Activated CD4-positive, alpha-beta T cell treated with anti-CD3 and anti-CD28 coated beads, Interleukin-2, amount 10 ng/mL, durations not matched to agents 7 days and 5 days (primary cell): Measurements from ENCODE around the gene FEZF1. TPM values are rescaled to one million over a fixed set of nuclear protein-coding genes. Genes with fewer than 3 reads are reported as not detected.
"Not testable (repeated sequence)": the region's sequence is repeated elsewhere in the genome, so short reads cannot be mapped to it uniquely, and the experiment has no call there.

ENCODE experiments used
- CTCF ChIA-PET: fragments of 350-600 bp; sonication (Branson Sonifier 250); formaldehyde crosslinking; loops from one replicate; lab custom pipeline; 2021; ENCODE audit warnings: antibody characterized with exemption; lab: Charles Lee
- POLR2A ChIA-PET: fragments of 350-600 bp; sonication (Branson Sonifier 250); formaldehyde crosslinking; loops from one replicate; lab custom pipeline; 2021; ENCODE audit warnings: antibody characterized with exemption; lab: Charles Lee
- DNase-seq: peaks from one replicate; pipeline ENCODE4 v3.0.0-alpha.2; 2020
- H3K27ac Mint-ChIP-seq: one replicate; pipeline ENCODE4 v1.8.0; 2021; ENCODE audit warnings: mild to moderate bottlenecking, moderate library complexity, mixed read lengths
- H3K27me3 Mint-ChIP-seq: one replicate; pipeline ENCODE4 v1.8.0; 2021; ENCODE audit warnings: mixed read lengths
- H3K36me3 Mint-ChIP-seq: one replicate; pipeline ENCODE4 v1.8.0; 2021; ENCODE audit warnings: low read depth, mixed read lengths
- H3K4me1 Mint-ChIP-seq: one replicate; pipeline ENCODE4 v1.8.0; 2021; ENCODE audit warnings: mixed read lengths
- H3K4me3 Mint-ChIP-seq: one replicate; pipeline ENCODE4 v1.8.0; 2021; ENCODE audit warnings: mild to moderate bottlenecking, moderate library complexity, mixed read lengths
- H3K9me3 Mint-ChIP-seq: one replicate; pipeline ENCODE4 v1.8.0; 2021; ENCODE audit warnings: mixed read lengths
- total RNA-seq, 2 experiments: library from RNA; stranded (reverse); gene quantifications; one replicate each; pipeline ENCODE4 v1.2.3, GENCODE V29; 2021

FEZF1 gene
- total RNA-seq, 2 experiments from 2014 or later = not detected

GRCh38 chr7:122289426-122289825 lies 15.1 kb downstream of the FEZF1 start:
- H3K4me1 Mint-ChIP-seq = no peaks in the 10 kb centered on the region
- H3K27me3 Mint-ChIP-seq = no peaks in the 10 kb centered on the region
- no peaks in the 10 kb centered on the region for H3K36me3 Mint-ChIP-seq
- H3K4me3 Mint-ChIP-seq = no peak overlapping the region
- CTCF ChIA-PET = no interaction called here
- POLR2A ChIA-PET = no interaction called here
- no peaks in the 10 kb centered on the region for H3K9me3 Mint-ChIP-seq
- DNase-seq = no peak
- no peak overlapping the region for H3K27ac Mint-ChIP-seq

GRCh38 chr7:122284608-122285007 lies 19.9 kb downstream of the FEZF1 start:
- DNase-seq, H3K27me3 Mint-ChIP-seq, H3K36me3 Mint-ChIP-seq, H3K9me3 Mint-ChIP-seq, H3K27ac Mint-ChIP-seq, H3K4me3 Mint-ChIP-seq, POLR2A ChIA-PET, CTCF ChIA-PET, H3K4me1 Mint-ChIP-seq: not testable (repeated sequence)

- H3K27ac Mint-ChIP-seq = no peak overlapping the region
- no peak for DNase-seq
- no peaks in the 10 kb centered on the region for H3K27me3 Mint-ChIP-seq
- H3K4me3 Mint-ChIP-seq = no peak overlapping the region
- ChIA-PET CTCF (interaction anchor here (0.6 kb wide), 1 partner anchor 44 kb away, joined by 3 read pairs; no protein-coding TSS in a partner anchor), POLR2A (no interaction called here)
- H3K36me3 Mint-ChIP-seq = no peaks in the 10 kb centered on the region
- no peaks in the 10 kb centered on the region for H3K9me3 Mint-ChIP-seq
- H3K4me1 Mint-ChIP-seq = no peaks in the 10 kb centered on the region
These were observed 31.4 kb downstream of the FEZF1 start for GRCh38 chr7:122273117-122273516.

GRCh38 chr7:122269241-122269640 lies 35.3 kb downstream of the FEZF1 start:
- no peaks in the 10 kb centered on the region for H3K27me3 Mint-ChIP-seq
- H3K27ac Mint-ChIP-seq = no peak overlapping the region
- no peak for DNase-seq
- no peaks in the 10 kb centered on the region for H3K9me3 Mint-ChIP-seq
- ChIA-PET CTCF (no interaction called here), POLR2A (no interaction called here)
- H3K4me1 Mint-ChIP-seq = no peaks in the 10 kb centered on the region
- H3K4me3 Mint-ChIP-seq = no peak overlapping the region
- H3K36me3 Mint-ChIP-seq = no peaks in the 10 kb centered on the region

GRCh38 chr7:122268101-122268500 lies 36.4 kb downstream of the FEZF1 start:
- Mint-ChIP-seq H3K36me3 (no peaks in the 10 kb centered on the region), H3K27me3 (no peaks in the 10 kb centered on the region), H3K27ac (no peak overlapping the region), H3K4me1 (no peaks in the 10 kb centered on the region), H3K4me3 (no peak overlapping the region), H3K9me3 (no peaks in the 10 kb centered on the region)
- POLR2A ChIA-PET = no interaction called here
- no peak for DNase-seq
- CTCF ChIA-PET = no interaction called here

GRCh38 chr7:122262246-122262645 lies 42.3 kb downstream of the FEZF1 start:
- Mint-ChIP-seq H3K27me3 (no peaks in the 10 kb centered on the region), H3K9me3 (no peaks in the 10 kb centered on the region), H3K4me3 (no peak overlapping the region), H3K36me3 (no peaks in the 10 kb centered on the region), H3K27ac (no peak overlapping the region), H3K4me1 (no peaks in the 10 kb centered on the region)
- DNase-seq = no peak
- ChIA-PET CTCF (interaction anchor here (0.6 kb wide), 1 partner anchor 9 kb away, joined by 3 read pairs; no protein-coding TSS in a partner anchor), POLR2A (no interaction called here)

GRCh38 chr7:122261442-122261841 lies 43.1 kb downstream of the FEZF1 start:
- no peak overlapping the region for H3K27ac Mint-ChIP-seq
- H3K27me3 Mint-ChIP-seq = no peaks in the 10 kb centered on the region
- POLR2A ChIA-PET = no interaction called here
- no peak overlapping the region for H3K4me3 Mint-ChIP-seq
- H3K4me1 Mint-ChIP-seq = no peaks in the 10 kb centered on the region
- DNase-seq = no peak
- no peaks in the 10 kb centered on the region for H3K36me3 Mint-ChIP-seq
- CTCF ChIA-PET = no interaction called here
- no peaks in the 10 kb centered on the region for H3K9me3 Mint-ChIP-seq

- DNase-seq = no peak
- H3K9me3 Mint-ChIP-seq = no peaks in the 10 kb centered on the region
- H3K27me3 Mint-ChIP-seq = no peaks in the 10 kb centered on the region
- ChIA-PET CTCF (no interaction called here), POLR2A (no interaction called here)
- no peaks in the 10 kb centered on the region for H3K36me3 Mint-ChIP-seq
- H3K4me1 Mint-ChIP-seq = no peaks in the 10 kb centered on the region
- H3K4me3 Mint-ChIP-seq = no peak overlapping the region
- no peak overlapping the region for H3K27ac Mint-ChIP-seq
These were observed 43.5 kb downstream of the FEZF1 start for GRCh38 chr7:122261016-122261415.

GRCh38 chr7:122260336-122260735 lies 44.2 kb downstream of the FEZF1 start:
- POLR2A ChIA-PET = no interaction called here
- Mint-ChIP-seq H3K4me3 (no peak overlapping the region), H3K27me3 (no peaks in the 10 kb centered on the region), H3K4me1 (no peaks in the 10 kb centered on the region), H3K9me3 (no peaks in the 10 kb centered on the region), H3K36me3 (no peaks in the 10 kb centered on the region), H3K27ac (no peak overlapping the region)
- no peak for DNase-seq
- CTCF ChIA-PET = no interaction called here

- no peaks in the 10 kb centered on the region for H3K27me3 Mint-ChIP-seq
- no peaks in the 10 kb centered on the region for H3K4me1 Mint-ChIP-seq
- H3K4me3 Mint-ChIP-seq = no peak overlapping the region
- no peaks in the 10 kb centered on the region for H3K9me3 Mint-ChIP-seq
- CTCF ChIA-PET = no interaction called here
- POLR2A ChIA-PET = no interaction called here
- H3K27ac Mint-ChIP-seq = no peak overlapping the region
- no peaks in the 10 kb centered on the region for H3K36me3 Mint-ChIP-seq
- DNase-seq = no peak
These were observed 45.6 kb downstream of the FEZF1 start for GRCh38 chr7:122258971-122259370.

- Mint-ChIP-seq H3K27me3 (no peaks in the 10 kb centered on the region), H3K4me1 (no peaks in the 10 kb centered on the region), H3K36me3 (no peaks in the 10 kb centered on the region), H3K4me3 (no peak overlapping the region), H3K9me3 (no peaks in the 10 kb centered on the region), H3K27ac (no peak overlapping the region)
- ChIA-PET POLR2A (no interaction called here), CTCF (no interaction called here)
- DNase-seq = no peak
These were observed 47.5 kb downstream of the FEZF1 start for GRCh38 chr7:122257056-122257455.

- H3K9me3 Mint-ChIP-seq = no peaks in the 10 kb centered on the region
- H3K27ac Mint-ChIP-seq = no peak overlapping the region
- no peaks in the 10 kb centered on the region for H3K36me3 Mint-ChIP-seq
- no peak overlapping the region for H3K4me3 Mint-ChIP-seq
- ChIA-PET CTCF (no interaction called here), POLR2A (no interaction called here)
- no peaks in the 10 kb centered on the region for H3K27me3 Mint-ChIP-seq
- no peaks in the 10 kb centered on the region for H3K4me1 Mint-ChIP-seq
- no peak for DNase-seq
These were observed 48.5 kb downstream of the FEZF1 start for GRCh38 chr7:122256046-122256445.

GRCh38 chr7:122255454-122255853 lies 49.1 kb downstream of the FEZF1 start:
- no peaks in the 10 kb centered on the region for H3K4me1 Mint-ChIP-seq
- no peak overlapping the region for H3K4me3 Mint-ChIP-seq
- H3K36me3 Mint-ChIP-seq = no peaks in the 10 kb centered on the region
- H3K27me3 Mint-ChIP-seq = no peaks in the 10 kb centered on the region
- no peaks in the 10 kb centered on the region for H3K9me3 Mint-ChIP-seq
- no peak for DNase-seq
- H3K27ac Mint-ChIP-seq = no peak overlapping the region
- ChIA-PET CTCF (no interaction called here), POLR2A (no interaction called here)
